Hepatocyte (in vitro differentiated cells): Measurements from ENCODE around the gene SLC28A3. TPM values are rescaled to one million over a fixed set of nuclear protein-coding genes. Genes with fewer than 3 reads are reported as not detected.
"Not testable (repeated sequence)": the region's sequence is repeated elsewhere in the genome, so short reads cannot be mapped to it uniquely, and the experiment has no call there.

ENCODE experiments used
- DNase-seq: peaks from one replicate; pipeline ENCODE4 v3.0.0-alpha.2; 2016; ENCODE audit warnings: low spot score
- H2AFZ ChIP-seq: fragments of 200-600 bp; sonication (generic); 2 replicates; pipeline ENCODE4 v1.6.0; 2016; ENCODE audit warnings: antibody characterized with exemption, mild to moderate bottlenecking
- H3K27ac ChIP-seq: fragments of 200-600 bp; sonication (generic); 2 replicates; pipeline ENCODE4 v1.5.1; 2016; ENCODE audit warnings: mild to moderate bottlenecking
- H3K27me3 ChIP-seq: fragments of 200-600 bp; sonication (generic); 2 replicates; pipeline ENCODE4 v1.6.1; 2016
- H3K36me3 ChIP-seq: fragments of 200-600 bp; sonication (generic); replicated peaks from 2 replicates; pipeline ENCODE4 v1.5.1; 2016; ENCODE audit warnings: low read depth; ENCODE audit not compliant: insufficient read depth
- H3K4me1 ChIP-seq: fragments of 200-600 bp; sonication (generic); 2 replicates; pipeline ENCODE4 v1.5.1; 2016; ENCODE audit warnings: mild to moderate bottlenecking, moderate library complexity; ENCODE audit not compliant: insufficient read depth
- H3K4me2 ChIP-seq: fragments of 200-600 bp; sonication (generic); 2 replicates; pipeline ENCODE4 v1.6.0; 2016
- H3K4me3 ChIP-seq: fragments of 200-600 bp; sonication (generic); 2 replicates; pipeline ENCODE4 v1.5.1; 2016; ENCODE audit warnings: mild to moderate bottlenecking
- H3K79me2 ChIP-seq: fragments of 200-600 bp; sonication (generic); 2 replicates; pipeline ENCODE4 v1.6.0; 2017; ENCODE audit warnings: mild to moderate bottlenecking
- H3K9me2 ChIP-seq: fragments of 200-600 bp; sonication (generic); replicated peaks from 2 replicates; pipeline ENCODE4 v1.6.0; 2017; ENCODE audit warnings: mild to moderate bottlenecking; ENCODE audit not compliant: insufficient read depth
- H3K9me3 ChIP-seq: fragments of 200-600 bp; sonication (generic); 2 replicates; pipeline ENCODE4 v1.5.1; 2016; ENCODE audit warnings: low read depth, mild to moderate bottlenecking
- H4K20me1 ChIP-seq: fragments of 200-600 bp; sonication (generic); 2 replicates; pipeline ENCODE4 v1.6.0; 2016; ENCODE audit warnings: mild to moderate bottlenecking; ENCODE audit not compliant: insufficient read depth, poor library complexity, severe bottlenecking
- CTCF ChIP-seq: fragments of 200-600 bp; sonication (generic); IDR thresholded peaks from 2 replicates; pipeline ENCODE4 v1.5.1; 2016; ENCODE audit warnings: antibody characterized with exemption, mild to moderate bottlenecking; ENCODE audit not compliant: poor library complexity
- EZH2 ChIP-seq: fragments of 200-600 bp; sonication (generic); IDR thresholded peaks from 2 replicates; pipeline ENCODE4 v1.6.1; 2016; ENCODE audit warnings: antibody characterized with exemption, mild to moderate bottlenecking, borderline replicate concordance
- EZH2phosphoT487 ChIP-seq: fragments of 200-600 bp; sonication (generic); IDR thresholded peaks from one replicate; pipeline ENCODE4 v1.6.1; 2018; ENCODE audit warnings: antibody characterized with exemption, mild to moderate bottlenecking, low read depth, moderate library complexity; ENCODE audit not compliant: unreplicated experiment, severe bottlenecking
- WGBS: methylation state at CpG from one replicate; pipeline ENCODE4 v1.1.6; 2016; ENCODE audit warnings: low lambda C conversion rate; ENCODE audit errors: missing lambda C conversion rate; 5-methylcytosine and 5-hydroxymethylcytosine counted together
- polyA plus RNA-seq: library from polyadenylated mRNA; unstranded; fragments of >200 nt; fragmentation: Nextera tagmentation; extraction: Ambion mirVana; gene quantifications from 2 replicates; pipeline ENCODE4 v1.2.1, GENCODE V29; 2016
- total RNA-seq: library from RNA; depleted of rRNA; stranded (reverse); fragments of >200 nt; gene quantifications from 2 replicates; pipeline ENCODE4 v1.2.3, GENCODE V29; 2014

The SLC28A3 gene
- total and polyA plus RNA-seq, 2 experiments from 2014 or later: 0.98 to 1.7 TPM

- TF ChIP-seq EZH2 (no peak), CTCF (no peak), EZH2phosphoT487 (no peak)
- DNase-seq: no peak
- no peak overlapping the region for H3K4me3 ChIP-seq
Measured at GRCh38 chr9:84374013-84374412, 33.5 kb upstream of the SLC28A3 start.

GRCh38 chr9:84371737-84372136, 31.2 kb upstream of the SLC28A3 start:
- Histone ChIP-seq H3K27ac (no peak overlapping the region), H3K79me2 (no peaks in the 10 kb centered on the region), H2AFZ (no peak overlapping the region), H3K4me2 (no peak overlapping the region), H4K20me1 (no peaks in the 10 kb centered on the region), H3K4me3 (no peak overlapping the region), H3K9me2 (no peaks in the 10 kb centered on the region), H3K36me3 (no peaks in the 10 kb centered on the region), H3K4me1 (peaks cover 11% of the 10 kb centered on the region), H3K27me3 (no peaks in the 10 kb centered on the region), H3K9me3 (no peaks in the 10 kb centered on the region)
- TF ChIP-seq CTCF (no peak), EZH2 (no peak), EZH2phosphoT487 (no peak)
- DNase-seq: peak; percentile 54
- 41% methylated on average over 2 of the region's 2 CpGs for WGBS

More at GRCh38 chr9:84374013-84374412, 33.5 kb upstream of the SLC28A3 start:
- Histone ChIP-seq H3K79me2 (no peaks in the 10 kb centered on the region), H3K36me3 (no peaks in the 10 kb centered on the region), H2AFZ (no peak overlapping the region), H3K9me3 (no peaks in the 10 kb centered on the region), H4K20me1 (no peaks in the 10 kb centered on the region), H3K4me2 (no peak overlapping the region), H3K27ac (no peak overlapping the region), H3K9me2 (no peaks in the 10 kb centered on the region), H3K27me3 (no peaks in the 10 kb centered on the region), H3K4me1 (peaks cover 4% of the 10 kb centered on the region)
- 80% methylated on average over 4 of the region's 4 CpGs for WGBS

- H3K4me1 ChIP-seq: peaks cover 11% of the 10 kb centered on the region
- H3K9me2 ChIP-seq: no peaks in the 10 kb centered on the region
- H3K4me3 ChIP-seq: no peak overlapping the region
- TF ChIP-seq EZH2 (no peak), EZH2phosphoT487 (no peak)
- H2AFZ ChIP-seq: no peak overlapping the region
- WGBS: 89% methylated on average over 3 of the region's 3 CpGs
- H3K79me2 ChIP-seq: no peaks in the 10 kb centered on the region
- no peaks in the 10 kb centered on the region for H4K20me1 ChIP-seq
- no peaks in the 10 kb centered on the region for H3K27me3 ChIP-seq
- no peaks in the 10 kb centered on the region for H3K36me3 ChIP-seq
- no peaks in the 10 kb centered on the region for H3K9me3 ChIP-seq
- H3K4me2 ChIP-seq: no peak overlapping the region
- no peak for DNase-seq
- peak overlapping the region; percentile 92 for H3K27ac ChIP-seq
Measured at GRCh38 chr9:84368601-84369000, 28.0 kb upstream of the SLC28A3 start.

- DNase-seq: peak; percentile 53
- H3K4me2 ChIP-seq: peak overlapping the region; percentile 8
- 25% methylated on average over 10 of the region's 10 CpGs for WGBS
- not testable (repeated sequence) for H3K79me2 ChIP-seq, H3K27me3 ChIP-seq, H3K9me2 ChIP-seq, H2AFZ ChIP-seq, H3K4me3 ChIP-seq, H4K20me1 ChIP-seq, H3K9me3 ChIP-seq, H3K36me3 ChIP-seq
- H3K4me1 ChIP-seq: peaks cover 11% of the 10 kb centered on the region
- H3K27ac ChIP-seq: peak overlapping the region; percentile 92
Measured at GRCh38 chr9:84367726-84368125, 27.2 kb upstream of the SLC28A3 start.
